ENCODE results near the gene KCNAB2.

Gene KCNAB2

DNA sequence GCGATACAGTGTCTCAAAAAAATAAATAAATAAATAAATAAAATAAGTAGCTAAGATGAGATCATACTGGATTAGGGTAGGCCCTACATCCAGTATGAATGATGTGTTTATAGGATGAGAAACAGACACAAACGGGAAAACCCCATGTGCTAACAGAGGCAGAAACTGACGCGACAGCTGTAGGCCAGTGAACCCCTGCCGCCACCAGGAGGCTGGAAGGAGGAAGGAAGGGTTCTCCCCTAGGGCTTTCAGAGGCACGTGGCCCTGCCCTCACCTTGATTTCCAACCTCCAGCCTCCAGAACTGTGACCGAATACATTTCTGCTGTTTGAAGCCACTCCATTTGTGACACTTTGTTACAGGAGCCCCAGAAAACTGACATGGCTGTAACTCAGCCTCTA lies 95.9 kb downstream of the KCNAB2 start:
- CTCF ChIA-PET, result interaction anchor here (1.0 kb wide), 1 partner anchor 33 kb away, joined by 6 read pairs; no protein-coding TSS in a partner anchor
- no peak for TF ChIP-seq CTCF (conservative IDR thresholded peaks at IDR 0.05; ENCODE audit: low read depth)
- POLR2A ChIA-PET (ENCODE audit: low non-redundant PET), result no interaction called here
- DNase-seq (ENCODE audit: low spot score), result no peak
- H3K27ac ChIP-seq, result no peak overlapping the region

DNA sequence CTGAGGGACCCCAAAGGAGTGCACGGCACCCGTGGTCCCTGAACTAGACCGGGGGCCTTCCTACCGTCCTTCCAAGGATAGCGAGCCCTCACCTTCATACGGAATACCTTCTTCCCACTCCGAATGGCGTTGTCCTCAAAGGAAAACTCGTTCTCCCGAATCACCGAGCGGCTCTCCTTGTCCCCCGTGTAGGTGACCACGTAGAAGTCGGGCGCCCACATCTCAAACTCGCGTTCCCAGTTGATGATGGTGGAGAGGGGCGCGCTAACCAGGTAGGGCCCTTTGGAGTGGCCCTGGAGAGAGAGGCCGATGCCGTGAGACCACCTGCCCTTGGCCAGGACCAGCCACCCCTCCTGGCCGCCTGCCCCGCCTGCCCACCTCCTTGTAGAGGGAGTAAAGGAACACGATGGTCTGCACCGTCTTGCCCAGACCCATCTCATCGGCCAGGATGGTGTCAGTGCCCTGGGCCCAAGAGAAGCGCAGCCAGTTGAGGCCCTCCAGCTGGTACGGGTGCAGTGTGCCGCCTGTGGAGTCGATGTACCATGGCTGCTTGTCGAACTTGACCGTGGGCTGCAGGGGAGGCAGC lies 96.4 kb downstream of the KCNAB2 start:
- H3K27ac ChIP-seq, result no peak overlapping the region
- ChIA-PET POLR2A (ENCODE audit: low non-redundant PET) (no interaction called here), CTCF (interaction anchor here (1.0 kb wide), 1 partner anchor 33 kb away, joined by 6 read pairs; no protein-coding TSS in a partner anchor)
- DNase-seq (ENCODE audit: low spot score), result no peak
- TF ChIP-seq CTCF (conservative IDR thresholded peaks at IDR 0.05; ENCODE audit: low read depth), result no peak

- TF ChIP-seq CTCF (conservative IDR thresholded peaks at IDR 0.05; ENCODE audit: low read depth), result no peak
- ChIA-PET CTCF (no interaction called here), POLR2A (ENCODE audit: low non-redundant PET) (no interaction called here)
- no peak for DNase-seq (ENCODE audit: low spot score)
- H3K27ac ChIP-seq, result no peak overlapping the region
Observed at GRCh38 chr1:6142734-6143133, 97.0 kb downstream of the KCNAB2 start.

DNA sequence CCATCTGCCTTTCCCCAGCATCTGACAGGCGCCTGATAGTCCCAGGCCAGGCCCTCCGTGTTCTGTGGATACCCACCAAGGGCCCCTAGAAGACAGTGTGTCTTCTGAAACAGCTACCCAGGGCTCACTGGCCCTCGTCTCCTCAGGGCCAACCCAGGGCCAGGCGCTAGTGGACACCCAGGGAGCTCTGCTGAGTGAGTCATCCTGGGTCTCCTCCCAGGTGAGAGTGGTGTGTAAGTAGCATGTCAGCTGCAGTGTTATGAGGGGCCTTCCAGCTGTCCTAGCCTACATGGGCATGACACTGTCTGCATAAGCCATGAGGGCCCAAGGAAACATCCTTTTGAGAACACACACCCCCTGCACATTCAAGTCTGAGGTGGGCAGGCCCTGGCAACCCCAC lies 97.7 kb downstream of the KCNAB2 start:
- ChIA-PET POLR2A (ENCODE audit: low non-redundant PET) (no interaction called here), CTCF (interaction anchor here (0.6 kb wide), 1 partner anchor 1472 kb away, joined by 5 read pairs; no protein-coding TSS in a partner anchor)
- no peak for TF ChIP-seq CTCF (conservative IDR thresholded peaks at IDR 0.05; ENCODE audit: low read depth)
- no peak for DNase-seq (ENCODE audit: low spot score)
- H3K27ac ChIP-seq, result no peak overlapping the region

DNA sequence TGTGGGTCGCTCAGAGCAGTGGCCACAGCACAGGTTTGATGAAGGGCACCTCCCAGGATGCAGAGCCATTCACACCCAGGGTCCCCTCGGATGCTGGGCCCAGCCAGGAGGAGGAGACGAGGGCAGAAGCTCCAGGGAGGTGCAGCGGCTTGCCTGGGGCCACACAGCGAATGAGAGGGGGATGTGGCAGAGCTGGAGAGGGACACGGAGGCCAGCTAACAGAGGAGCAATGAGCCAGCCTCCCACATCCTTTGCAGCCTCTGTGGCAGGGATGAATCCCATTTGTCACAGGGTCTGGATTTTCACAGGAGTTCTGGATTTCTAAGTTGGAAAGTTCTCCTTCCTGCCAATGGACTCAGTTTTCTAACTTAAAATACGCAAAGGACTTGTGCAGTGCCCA lies 98.5 kb downstream of the KCNAB2 start:
- CTCF ChIA-PET, result interaction anchor here (1.9 kb wide), 1 partner anchor 35 kb away, joined by 4 read pairs; no protein-coding TSS in a partner anchor
- POLR2A ChIA-PET (ENCODE audit: low non-redundant PET), result interaction anchor here (0.5 to 0.7 kb wide), 2 partner anchors 26 to 224 kb away, joined by 3 to 4 read pairs; no protein-coding TSS in a partner anchor

More for the DNA sequence above, 98.5 kb downstream of the KCNAB2 start:
- no peak for TF ChIP-seq CTCF (conservative IDR thresholded peaks at IDR 0.05; ENCODE audit: low read depth)
- H3K27ac ChIP-seq, result no peak overlapping the region
- DNase-seq (ENCODE audit: low spot score), result no peak
